K562 (cell line): ENCODE results near the gene ITGB1BP2.

ENCODE experiments used
- CTCF ChIP-seq, 3 experiments: IDR thresholded peaks in 2 of 3; conservative IDR thresholded peaks in 1 of 3; 2 replicates each; pipeline ENCODE4 v1.5.1; 2011 to 2012; ENCODE audit warnings: low read length in 3 of 3, mild to moderate bottlenecking in 3 of 3, control low read depth in 2 of 3, improper control_type of control experiment in 1 of 3, inconsistent platforms in 1 of 3, low read depth in 1 of 3, mixed read lengths in 1 of 3, moderate library complexity in 1 of 3; ENCODE audit not compliant: insufficient read depth in 2 of 3
- EP300 ChIP-seq: IDR thresholded peaks from 2 replicates; pipeline ENCODE4 v1.6.1; 2012; ENCODE audit warnings: low read length, improper control_type of control experiment
- MYC ChIP-seq, 2 experiments: fragments of 250-450 bp in 1 of 2; sonication (Bioruptor Pico) in 1 of 2; IDR thresholded peaks; 2 replicates each; pipeline versions ENCODE4 v1.5.1 to v1.6.1; 2012 to 2021; ENCODE audit warnings: low read depth in 2 of 2, borderline replicate concordance in 1 of 2, improper control_type of control experiment in 1 of 2, low read length in 1 of 2, mild to moderate bottlenecking in 1 of 2, moderate library complexity in 1 of 2
- NFRKB ChIP-seq: fragments of 450-650 bp; IDR thresholded peaks from 2 replicates; pipeline ENCODE4 v1.6.1; 2016; ENCODE audit warnings: low read depth
- NFYB ChIP-seq: IDR thresholded peaks from 2 replicates; pipeline ENCODE4 v1.6.1; 2011; ENCODE audit warnings: mild to moderate bottlenecking, moderate library complexity; ENCODE audit not compliant: insufficient read length; ENCODE audit errors: extremely low read depth
- PTBP1 ChIP-seq: fragments of 200-400 bp; formaldehyde crosslinking; IDR thresholded peaks from 2 replicates; pipeline ENCODE4 v1.6.1; 2017; ENCODE audit warnings: low read depth, low read length
- RBBP5 ChIP-seq: fragments of 200-600 bp; sonication (generic); IDR thresholded peaks from 2 replicates; pipeline ENCODE4 v1.6.1; 2012; ENCODE audit warnings: borderline replicate concordance, mild to moderate bottlenecking, low read length, control low read depth, inconsistent platforms; ENCODE audit not compliant: insufficient read depth, poor library complexity, severe bottlenecking
- RFX5 ChIP-seq: IDR thresholded peaks from 2 replicates; pipeline ENCODE4 v1.6.1; 2011; ENCODE audit warnings: low read depth, mild to moderate bottlenecking, improper control_type of control experiment, low read length
- SIN3A ChIP-seq, 2 experiments: fragments of 150-350 bp in 1 of 2; IDR thresholded peaks; 2 replicates each; pipeline ENCODE4 v1.6.1; 2011 to 2016; ENCODE audit warnings: borderline replicate concordance in 2 of 2, low read depth in 2 of 2, low read length in 2 of 2, mild to moderate bottlenecking in 2 of 2, moderate library complexity in 2 of 2; ENCODE audit not compliant: control insufficient read depth in 1 of 2
- TCF3 ChIP-seq: sonication (generic); formaldehyde crosslinking; IDR thresholded peaks from 2 replicates; pipeline ENCODE4 v1.4.0; 2020; ENCODE audit warnings: mild to moderate bottlenecking, missing genetic modification reagents
- TGIF2 ChIP-seq: sonication (generic); formaldehyde crosslinking; IDR thresholded peaks from 2 replicates; pipeline ENCODE4 v1.8.1; 2022; ENCODE audit warnings: mild to moderate bottlenecking, missing genetic modification reagents, moderate library complexity
- ZNF384 ChIP-seq: IDR thresholded peaks from 2 replicates; pipeline ENCODE4 v1.6.1; 2012; ENCODE audit warnings: low read depth, low read length, improper control_type of control experiment
- ZNF408 ChIP-seq: fragments of 250-450 bp; sonication (Bioruptor Pico); IDR thresholded peaks from 2 replicates; pipeline ENCODE4 v1.4.0; 2020; ENCODE audit warnings: low read depth, mild to moderate bottlenecking, moderate library complexity

GRCh38 chrX:71269801-71270395 lies 31.7 kb upstream of the ITGB1BP2 start:
- TF ChIP-seq EP300 (no peak), PTBP1 (no peak), ZNF384 (no peak), RFX5 (no peak), MYC (IDR thresholded peaks at IDR 0.05; ENCODE audit: low read depth, low read length) (no peak), MYC (CRISPR knock-in tag; IDR thresholded peaks at IDR 0.05; ENCODE audit: borderline replicate concordance, low read depth) (no peak), NFYB (no peak), SIN3A (IDR thresholded peaks at IDR 0.05; ENCODE audit: borderline replicate concordance in 2 of 2, control insufficient read depth in 1 of 2, low read depth in 2 of 2, low read length in 2 of 2) (no peak), NFRKB (no peak), TCF3 (CRISPR knock-in tag) (no peak), TGIF2 (no peak), CTCF (IDR thresholded peaks at IDR 0.05 in 2 of 3, conservative IDR thresholded peaks at IDR 0.05 in 1 of 3; ENCODE audit: insufficient read depth in 2 of 3, low read depth in 1 of 3, low read length in 3 of 3) (no peak), RBBP5 (no peak), ZNF408 (CRISPR knock-in tag) (no peak)
